22Rv1 (cell line): Measurements from ENCODE around the gene EHMT1.

ENCODE experiments used
- H3K27ac ChIP-seq: fragments of 450-650 bp; 2 replicates; pipeline ENCODE4 v1.5.1; 2017
- CTCF ChIP-seq: fragments of 450-650 bp; IDR thresholded peaks from 2 replicates; pipeline ENCODE4 v1.5.1; 2017; ENCODE audit warnings: mild to moderate bottlenecking
- ZFX ChIP-seq: fragments of 450-650 bp; IDR thresholded peaks from 2 replicates; pipeline ENCODE4 v1.6.1; 2017; ENCODE audit warnings: antibody characterized with exemption, borderline replicate concordance

The EHMT1 gene

GRCh38 chr9:137748741-137749140, 129.9 kb downstream of the EHMT1 start:
- TF ChIP-seq CTCF (no peak), ZFX (no peak)
- H3K27ac ChIP-seq = no peak overlapping the region

GRCh38 chr9:137749511-137749910, 130.7 kb downstream of the EHMT1 start:
- TF ChIP-seq CTCF (no peak), ZFX (no peak)
- H3K27ac ChIP-seq = no peak overlapping the region

- no peak overlapping the region for H3K27ac ChIP-seq
- TF ChIP-seq ZFX (no peak), CTCF (no peak)
These were observed 131.2 kb downstream of the EHMT1 start for GRCh38 chr9:137750007-137750406.

GRCh38 chr9:137750566-137750965, 131.8 kb downstream of the EHMT1 start:
- no peak overlapping the region for H3K27ac ChIP-seq
- TF ChIP-seq ZFX = no peak
- no peak for TF ChIP-seq CTCF

- H3K27ac ChIP-seq = no peak overlapping the region
- TF ChIP-seq ZFX (no peak), CTCF (no peak)
These were observed 132.8 kb downstream of the EHMT1 start for GRCh38 chr9:137751616-137752015.

- no peak overlapping the region for H3K27ac ChIP-seq
- TF ChIP-seq ZFX (no peak), CTCF (no peak)
These were observed 133.6 kb downstream of the EHMT1 start for GRCh38 chr9:137752426-137752825.

- H3K27ac ChIP-seq = no peak overlapping the region
- no peak for TF ChIP-seq CTCF
- no peak for TF ChIP-seq ZFX
These were observed 134.5 kb downstream of the EHMT1 start for GRCh38 chr9:137753192-137753765.
